ENCODE results near the gene NUDT13. TPM values are rescaled to one million over a fixed set of nuclear protein-coding genes. Genes with fewer than 3 reads are reported as not detected.

Gene NUDT13
- total RNA-seq, 1 donor from 2014 or later: 0.83 TPM

Other genes with a start within 250 kb of the NUDT13 start
- gene OIT3, start 216.7 kb upstream of the NUDT13 start, total RNA-seq: not detected in 2 replicates
- gene PLA2G12B, start 155.6 kb upstream of the NUDT13 start, total RNA-seq: not detected in 2 replicates
- 52.8 and 54.5 TPM in 2 replicates for gene P4HA1, start 13.6 kb upstream of the NUDT13 start, total RNA-seq
- gene ECD, start 57.6 kb downstream of the NUDT13 start, total RNA-seq: 38.0 and 39.5 TPM in 2 replicates
- 11.1 and 11.3 TPM in 2 replicates for gene FAM149B1, start 57.7 kb downstream of the NUDT13 start, total RNA-seq
- 55.4 and 55.5 TPM in 2 replicates for gene DNAJC9, start 136.8 kb downstream of the NUDT13 start, total RNA-seq
- gene MRPS16, start 142.2 kb downstream of the NUDT13 start, total RNA-seq: 158 and 160 TPM in 2 replicates
- gene CFAP70, start 248.4 kb downstream of the NUDT13 start, total RNA-seq: 0.26 and 0.34 TPM in 2 replicates

All from activated T-helper 1 cell treated with anti-CD3 and anti-CD28 coated beads, Interleukin-12 subunit alpha, Interleukin-12 subunit beta, Interleukin-2, Interleukin-4 antibody, amounts not matched to agents 30 ng/mL and 10 ng/mL and 1 ng/mL, durations not matched to agents 14 hours and 24 hours and 36 hours (primary cell).